GM19463 (cell line): ENCODE results near the gene PLIN3.
"Not testable (repeated sequence)": the region's sequence is repeated elsewhere in the genome, so short reads cannot be mapped to it uniquely, and the experiment has no call there.

Experiments used
- ATAC-seq: cut with Tn5 transposase; IDR thresholded peaks from one replicate; pipeline ENCODE4 v1.9.1; 2021; ENCODE audit warnings: mild to moderate bottlenecking, moderate library complexity; ENCODE audit not compliant: unreplicated experiment

The PLIN3 gene

DNA sequence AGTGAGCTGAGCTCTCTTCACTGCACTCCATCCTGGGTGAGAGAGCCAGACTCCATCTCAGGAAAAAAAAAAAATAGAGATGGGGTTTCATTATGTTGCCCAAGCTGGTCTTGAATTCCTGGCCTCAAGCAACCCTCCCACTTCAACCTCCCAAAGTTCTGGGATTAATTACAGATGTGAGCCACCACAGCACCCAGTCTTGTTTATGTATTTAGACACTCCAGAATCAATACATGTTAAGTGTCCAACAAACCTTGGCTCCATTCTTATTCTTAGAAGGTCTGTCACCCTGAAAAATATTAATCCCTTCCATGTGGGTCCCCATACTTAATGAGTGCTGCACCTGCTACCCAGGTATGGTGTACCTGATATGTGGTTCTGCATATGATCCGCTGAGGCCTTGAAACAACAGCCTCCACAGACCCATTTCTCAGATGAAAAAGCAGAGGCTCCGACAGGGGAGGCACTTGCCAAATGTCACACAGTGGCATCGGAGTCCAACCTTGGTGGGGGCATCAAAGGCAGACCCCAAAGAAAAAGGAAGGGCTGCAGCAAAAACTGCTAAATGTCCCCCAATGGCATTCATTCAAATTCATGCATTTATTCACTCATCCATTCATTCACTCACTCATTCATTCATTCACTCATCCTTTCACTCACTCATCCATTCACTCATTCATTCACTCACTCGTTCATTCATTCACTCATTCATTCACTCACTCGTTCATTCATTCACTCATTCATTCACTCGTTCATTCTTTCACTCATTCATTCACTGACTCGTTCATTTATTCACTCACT, 52.6 kb downstream of the PLIN3 start:
- no peak for ATAC-seq

DNA sequence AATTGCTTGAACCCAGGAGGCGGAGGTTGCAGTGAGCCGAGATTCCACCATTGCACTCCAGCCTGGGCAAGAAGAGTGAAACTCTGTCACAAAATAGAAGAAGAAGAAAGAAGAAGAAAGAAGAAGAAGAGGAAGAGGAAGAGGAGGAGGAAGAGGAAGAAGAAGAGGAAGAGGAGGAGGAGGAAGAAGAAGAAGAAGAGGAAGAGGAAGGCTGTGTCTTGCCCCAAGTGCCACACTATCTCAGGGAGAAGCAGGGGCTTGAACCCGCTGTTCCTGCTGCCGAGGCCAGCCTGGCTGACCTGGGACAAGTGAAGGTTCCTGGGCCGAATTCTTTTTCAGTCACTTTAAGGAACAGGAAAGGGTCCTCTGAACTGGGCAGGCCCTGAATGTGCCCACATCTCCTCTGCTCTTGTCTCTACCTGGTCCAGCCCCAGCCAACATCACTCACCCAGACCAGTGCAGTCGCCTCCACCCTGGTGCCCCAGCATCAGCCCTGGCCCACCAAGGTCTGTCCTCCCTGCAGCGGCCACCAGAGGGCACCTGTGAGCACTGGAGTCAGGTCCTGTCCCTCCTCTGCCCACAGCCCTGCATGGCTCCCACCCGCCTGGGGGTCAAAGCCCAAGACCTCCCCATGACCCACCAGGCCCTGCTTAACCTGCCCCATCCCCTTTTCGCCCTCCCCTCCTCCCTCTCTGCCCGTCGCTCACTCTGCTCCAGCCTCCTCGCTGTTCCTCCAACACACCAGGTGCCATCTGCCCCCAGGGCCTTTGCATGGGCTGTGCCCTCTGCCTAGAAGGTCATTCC, 55.9 kb downstream of the PLIN3 start:
- no peak for ATAC-seq

DNA sequence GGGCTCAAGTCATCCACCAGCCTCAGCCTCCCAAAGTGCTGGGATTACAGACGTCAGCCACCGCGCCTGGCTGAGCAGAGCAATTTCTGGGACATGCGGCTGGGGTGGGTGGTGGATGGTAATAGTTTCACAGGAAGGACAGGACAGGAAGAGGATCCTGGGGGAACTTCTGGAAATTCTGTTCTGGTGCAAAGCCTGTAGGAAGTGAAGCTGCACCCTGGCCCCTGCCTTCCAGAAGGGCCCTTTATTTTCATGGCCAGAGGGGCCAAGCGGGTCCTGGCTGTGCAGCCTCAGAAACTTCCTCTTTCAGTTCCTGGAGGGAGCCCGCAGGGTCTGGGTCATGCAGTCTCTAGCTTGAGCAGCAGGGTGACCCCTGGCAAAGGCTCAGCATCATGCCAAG, 60.3 kb downstream of the PLIN3 start:
- no peak for ATAC-seq

DNA sequence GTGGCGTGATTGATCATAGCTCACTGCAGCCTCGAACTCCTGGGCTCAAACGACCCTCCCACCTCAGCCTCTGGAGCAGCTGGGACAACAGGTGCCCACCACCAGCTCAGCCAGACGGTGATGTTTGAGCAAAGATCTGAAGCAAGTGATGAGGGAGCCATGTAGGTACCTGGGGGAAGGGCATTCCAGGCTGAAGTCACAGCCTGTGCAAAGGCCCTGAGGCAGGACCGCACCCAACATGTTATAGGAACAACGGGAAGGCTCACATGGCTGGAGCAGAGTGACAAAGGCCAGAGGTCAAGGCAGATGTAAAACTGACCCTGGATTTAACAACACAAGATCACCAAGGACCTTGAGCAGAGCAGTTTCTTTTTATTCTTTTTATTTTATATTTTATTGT, 61.1 kb downstream of the PLIN3 start:
- no peak for ATAC-seq

DNA sequence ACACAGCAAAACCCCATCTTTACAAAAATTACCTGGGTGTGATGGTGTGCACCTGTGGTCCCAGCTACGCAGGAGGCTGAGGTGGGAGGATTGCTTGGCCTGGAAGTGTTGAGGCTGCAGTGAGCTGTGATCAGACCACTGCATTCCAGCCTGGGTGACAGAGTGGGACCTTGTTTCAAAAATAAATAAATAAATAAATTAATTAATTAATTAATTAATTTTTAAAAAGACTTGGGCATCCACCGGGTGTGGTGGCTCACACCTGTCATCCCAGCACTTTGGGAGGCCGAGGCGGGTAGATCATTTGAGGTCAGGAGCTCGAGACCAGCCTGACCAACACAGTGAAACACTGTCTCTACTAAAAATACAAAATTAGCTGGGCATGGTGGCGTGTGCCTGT, 62.3 kb downstream of the PLIN3 start:
- not testable (repeated sequence) for ATAC-seq

DNA sequence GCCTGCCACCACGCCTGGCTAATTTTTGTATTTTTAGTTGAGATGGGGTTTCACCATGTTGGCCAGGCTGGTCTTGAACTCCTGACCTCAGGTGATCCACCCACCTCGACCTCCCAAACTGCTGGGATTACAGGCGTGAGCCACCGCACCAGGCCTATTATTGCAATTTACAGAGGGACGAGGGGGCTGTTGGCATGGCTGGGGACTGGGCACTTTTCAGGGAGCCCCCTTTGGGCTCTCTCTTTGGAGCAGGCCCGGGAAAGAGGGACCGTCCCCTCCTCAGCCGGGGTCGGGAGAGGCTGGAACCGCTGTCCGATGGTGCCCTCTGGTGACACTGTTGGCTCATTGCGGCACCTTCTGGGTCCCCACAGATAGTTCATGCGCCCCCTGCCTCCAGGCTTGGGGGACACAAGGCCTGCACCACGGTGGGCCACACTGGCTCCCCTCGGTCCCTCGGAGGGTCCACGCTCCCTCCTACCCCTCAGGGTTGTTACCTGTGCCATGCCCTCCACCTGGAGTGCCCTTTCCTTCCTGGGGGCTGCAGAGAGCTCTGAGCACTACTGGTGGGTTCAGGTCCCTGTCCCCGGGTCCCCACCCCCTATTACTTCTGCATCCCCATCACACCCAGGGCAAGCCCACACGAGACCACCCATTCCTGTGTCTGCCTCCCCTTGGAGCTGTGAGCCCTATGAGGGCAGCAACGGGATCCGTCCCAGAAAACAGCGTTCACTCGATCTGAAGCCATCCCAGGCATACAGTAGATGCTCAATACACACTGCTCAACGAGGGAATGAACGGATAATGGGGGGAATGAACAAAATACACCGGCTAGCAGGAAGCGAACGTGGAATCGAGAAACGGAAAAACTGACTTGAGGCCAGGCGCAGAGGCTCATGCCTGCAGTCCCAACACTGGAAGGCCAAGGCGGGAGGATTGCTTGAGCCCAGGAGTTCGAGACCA, 63.5 kb downstream of the PLIN3 start:
- no peak for ATAC-seq

GRCh38 chr19:4802711-4803110, 64.8 kb downstream of the PLIN3 start:
- ATAC-seq: no peak

- ATAC-seq: no peak
Observed at GRCh38 chr19:4801085-4801619, 66.3 kb downstream of the PLIN3 start.

DNA sequence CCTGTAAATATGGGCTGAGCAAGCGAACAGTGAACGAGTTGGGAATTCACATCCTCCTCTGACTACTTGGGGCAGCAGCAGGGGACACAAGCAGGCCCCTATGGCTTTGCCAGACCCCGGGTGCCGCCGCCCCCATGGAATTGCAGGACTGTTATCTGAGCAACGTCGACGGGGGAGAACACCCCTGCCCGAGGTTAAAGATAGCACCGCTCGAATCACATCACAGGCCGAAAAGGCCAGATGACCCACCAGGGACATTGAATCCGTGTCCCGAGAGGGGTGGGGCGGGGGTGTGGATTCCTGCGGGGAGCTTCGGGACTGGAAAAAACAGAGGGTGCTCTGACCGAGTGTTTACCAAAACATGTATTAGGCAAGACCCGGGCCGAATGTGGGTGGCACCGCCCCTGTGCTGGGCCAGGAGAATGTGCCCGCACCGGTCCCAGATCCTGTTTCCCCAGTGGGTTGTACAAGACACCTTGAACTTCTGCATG, 66.8 kb downstream of the PLIN3 start:
- ATAC-seq: no peak

- no peak for ATAC-seq
Observed at GRCh38 chr19:4795400-4795799, 72.1 kb downstream of the PLIN3 start.

DNA sequence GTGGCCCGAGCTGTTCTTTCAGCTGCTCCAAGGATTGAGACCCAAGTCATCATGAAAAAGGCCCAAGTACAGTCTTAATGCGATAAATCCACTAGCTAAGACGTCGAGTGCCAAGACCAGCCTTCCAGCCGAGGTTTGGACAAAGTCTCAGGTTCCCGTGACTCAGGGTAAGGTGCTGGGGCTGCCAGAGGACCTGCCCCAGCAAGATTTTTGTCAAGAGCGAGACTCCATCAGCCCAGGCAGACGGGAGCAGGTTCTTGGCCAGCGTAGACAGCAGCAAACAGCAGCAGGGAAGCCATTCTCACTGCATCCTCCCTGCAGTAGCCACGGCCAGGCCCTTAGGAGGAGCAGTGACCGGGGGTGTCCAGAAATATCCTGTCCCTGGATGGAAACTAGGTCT, 72.5 kb downstream of the PLIN3 start:
- ATAC-seq: no peak

DNA sequence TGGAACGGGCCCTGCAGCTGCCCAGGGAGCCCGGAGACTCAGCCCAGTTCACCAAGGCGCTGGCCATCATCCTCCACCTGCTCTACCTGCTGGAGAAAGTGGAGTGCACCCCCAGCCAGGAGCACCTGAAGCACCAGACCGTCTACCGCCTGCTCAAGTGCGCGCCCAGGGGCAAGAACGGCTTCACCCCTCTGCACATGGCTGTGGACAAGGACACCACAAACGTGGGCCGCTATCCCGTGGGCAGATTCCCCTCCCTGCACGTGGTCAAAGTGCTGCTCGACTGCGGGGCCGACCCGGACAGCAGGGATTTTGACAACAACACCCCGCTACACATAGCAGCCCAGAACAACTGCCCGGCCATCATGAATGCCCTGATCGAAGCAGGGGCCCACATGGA, 74.2 kb downstream of the PLIN3 start:
- not testable (repeated sequence) for ATAC-seq

DNA sequence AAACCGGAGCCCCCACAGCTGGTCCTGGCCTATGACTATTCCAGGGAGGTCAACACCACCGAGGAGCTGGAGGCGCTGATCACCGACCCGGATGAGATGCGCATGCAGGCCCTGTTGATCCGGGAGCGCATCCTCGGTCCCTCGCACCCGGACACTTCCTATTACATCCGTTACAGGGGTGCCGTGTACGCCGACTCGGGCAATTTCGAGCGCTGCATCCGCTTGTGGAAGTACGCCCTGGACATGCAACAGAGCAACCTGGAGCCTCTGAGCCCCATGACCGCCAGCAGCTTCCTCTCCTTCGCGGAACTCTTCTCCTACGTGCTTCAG, 74.6 kb downstream of the PLIN3 start:
- not testable (repeated sequence) for ATAC-seq

DNA sequence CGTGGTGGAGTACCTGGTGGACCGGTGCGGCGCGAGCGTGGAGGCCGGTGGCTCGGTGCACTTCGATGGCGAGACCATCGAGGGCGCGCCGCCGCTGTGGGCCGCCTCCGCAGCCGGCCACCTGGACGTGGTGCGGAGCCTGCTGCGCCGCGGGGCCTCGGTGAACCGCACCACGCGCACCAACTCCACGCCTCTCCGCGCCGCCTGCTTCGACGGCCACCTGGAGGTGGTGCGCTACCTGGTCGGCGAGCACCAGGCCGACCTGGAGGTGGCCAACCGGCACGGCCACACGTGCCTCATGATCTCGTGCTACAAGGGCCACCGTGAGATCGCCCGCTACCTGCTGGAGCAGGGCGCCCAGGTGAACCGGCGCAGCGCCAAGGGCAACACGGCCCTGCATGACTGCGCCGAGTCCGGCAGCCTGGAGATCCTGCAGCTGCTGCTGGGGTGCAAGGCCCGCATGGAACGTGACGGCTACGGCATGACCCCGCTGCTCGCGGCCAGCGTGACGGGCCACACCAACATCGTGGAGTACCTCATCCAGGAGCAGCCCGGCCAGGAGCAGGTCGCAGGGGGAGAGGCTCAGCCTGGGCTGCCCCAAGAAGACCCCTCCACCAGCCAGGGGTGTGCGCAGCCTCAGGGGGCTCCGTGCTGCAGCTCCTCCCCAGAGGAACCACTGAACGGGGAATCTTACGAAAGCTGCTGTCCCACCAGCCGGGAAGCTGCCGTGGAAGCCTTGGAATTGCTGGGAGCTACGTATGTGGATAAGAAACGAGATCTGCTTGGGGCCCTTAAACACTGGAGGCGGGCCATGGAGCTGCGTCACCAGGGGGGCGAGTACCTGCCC, 75.2 kb downstream of the PLIN3 start:
- ATAC-seq: not testable (repeated sequence)

- peak; percentile 88 for ATAC-seq
Observed at GRCh38 chr19:4791183-4792018, 76.1 kb downstream of the PLIN3 start, which contains the start of gene FEM1A. FEM1A (plus strand) TSS chr19:4791734; CDS start chr19:4791855, 121 bp downstream.
